Hepatocyte (in vitro differentiated cells): ENCODE results near the gene GBX1.

ENCODE experiments used
- EZH2 ChIP-seq: fragments of 200-600 bp; sonication (generic); IDR thresholded peaks from 2 replicates; pipeline ENCODE4 v1.6.1; 2016; ENCODE audit warnings: antibody characterized with exemption, mild to moderate bottlenecking, borderline replicate concordance
- EZH2phosphoT487 ChIP-seq: fragments of 200-600 bp; sonication (generic); IDR thresholded peaks from one replicate; pipeline ENCODE4 v1.6.1; 2018; ENCODE audit warnings: antibody characterized with exemption, mild to moderate bottlenecking, low read depth, moderate library complexity; ENCODE audit not compliant: unreplicated experiment, severe bottlenecking
- TF ChIP-seq, protein P1 (sequence below): fragments of 200-600 bp; sonication (generic); IDR thresholded peaks from 2 replicates; pipeline ENCODE4 v1.5.1; 2016; ENCODE audit warnings: antibody characterized with exemption, mild to moderate bottlenecking; ENCODE audit not compliant: poor library complexity

DNA sequence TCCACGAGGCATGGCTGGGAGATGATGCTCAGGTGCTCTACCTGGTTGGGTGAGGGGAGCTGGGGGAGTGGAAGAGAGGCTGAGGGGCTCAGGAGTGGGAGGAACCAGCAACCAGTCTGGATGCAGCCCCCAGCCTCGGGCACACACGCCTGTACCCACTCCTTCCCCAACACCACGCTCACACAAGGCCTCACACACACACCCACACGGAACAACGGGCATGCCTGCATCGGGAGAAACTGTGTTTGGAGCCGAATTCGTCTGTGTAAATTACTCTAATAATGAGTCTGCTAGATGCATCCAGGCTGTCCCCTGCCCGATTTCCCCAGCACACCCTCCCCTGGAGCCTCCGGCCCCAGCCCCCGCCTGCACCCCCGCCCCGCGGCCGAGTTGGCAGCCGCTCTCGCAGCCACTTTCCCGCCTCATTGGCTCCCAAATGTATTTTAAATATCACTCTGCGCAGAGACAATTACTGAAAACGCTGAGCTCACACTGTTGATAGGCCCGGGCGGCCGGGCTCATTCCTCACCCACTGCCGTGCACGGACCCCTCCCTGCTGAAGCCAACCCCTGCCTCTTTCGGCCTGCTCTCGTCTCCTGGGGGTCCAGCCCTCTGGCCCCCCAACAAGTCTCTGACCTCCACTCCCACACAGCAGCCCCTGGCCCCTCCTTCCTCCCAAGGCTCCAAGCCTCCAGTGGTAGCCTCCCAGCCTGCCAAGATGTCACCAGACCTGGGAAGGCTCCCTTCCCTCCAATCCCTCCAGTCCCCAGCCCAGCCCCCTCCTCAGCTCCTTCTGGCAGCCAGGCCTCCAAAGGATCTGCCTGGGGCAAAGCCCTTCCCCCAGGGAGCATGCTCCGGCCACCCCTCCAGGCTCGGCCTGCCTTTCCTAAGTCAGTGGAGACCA is 31.7 kb upstream of the GBX1 start:
- TF ChIP-seq, protein P1, sequence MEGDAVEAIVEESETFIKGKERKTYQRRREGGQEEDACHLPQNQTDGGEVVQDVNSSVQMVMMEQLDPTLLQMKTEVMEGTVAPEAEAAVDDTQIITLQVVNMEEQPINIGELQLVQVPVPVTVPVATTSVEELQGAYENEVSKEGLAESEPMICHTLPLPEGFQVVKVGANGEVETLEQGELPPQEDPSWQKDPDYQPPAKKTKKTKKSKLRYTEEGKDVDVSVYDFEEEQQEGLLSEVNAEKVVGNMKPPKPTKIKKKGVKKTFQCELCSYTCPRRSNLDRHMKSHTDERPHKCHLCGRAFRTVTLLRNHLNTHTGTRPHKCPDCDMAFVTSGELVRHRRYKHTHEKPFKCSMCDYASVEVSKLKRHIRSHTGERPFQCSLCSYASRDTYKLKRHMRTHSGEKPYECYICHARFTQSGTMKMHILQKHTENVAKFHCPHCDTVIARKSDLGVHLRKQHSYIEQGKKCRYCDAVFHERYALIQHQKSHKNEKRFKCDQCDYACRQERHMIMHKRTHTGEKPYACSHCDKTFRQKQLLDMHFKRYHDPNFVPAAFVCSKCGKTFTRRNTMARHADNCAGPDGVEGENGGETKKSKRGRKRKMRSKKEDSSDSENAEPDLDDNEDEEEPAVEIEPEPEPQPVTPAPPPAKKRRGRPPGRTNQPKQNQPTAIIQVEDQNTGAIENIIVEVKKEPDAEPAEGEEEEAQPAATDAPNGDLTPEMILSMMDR, result no peak
- TF ChIP-seq EZH2phosphoT487 (no peak), EZH2 (no peak)
